Panc1 (cell line): ENCODE data around the gene P3H3.

Source experiments
- POLR2AphosphoS5 ChIP-seq: IDR thresholded peaks from 2 replicates; pipeline ENCODE4 v1.6.1; 2012; ENCODE audit warnings: mild to moderate bottlenecking, low read depth, low read length, moderate library complexity
- SIN3A ChIP-seq: IDR thresholded peaks from 2 replicates; pipeline ENCODE4 v1.6.1; 2012; ENCODE audit warnings: low read depth, mild to moderate bottlenecking, low read length, moderate library complexity, borderline replicate concordance; ENCODE audit not compliant: insufficient read depth
- TF ChIP-seq, protein P1 (sequence below): fragments of 450-650 bp; IDR thresholded peaks from 2 replicates; pipeline ENCODE4 v1.5.1; 2017; ENCODE audit warnings: mild to moderate bottlenecking

GRCh38 chr12:6795088-6795487 is 33.1 kb upstream of the P3H3 start:
- TF ChIP-seq, protein P1, sequence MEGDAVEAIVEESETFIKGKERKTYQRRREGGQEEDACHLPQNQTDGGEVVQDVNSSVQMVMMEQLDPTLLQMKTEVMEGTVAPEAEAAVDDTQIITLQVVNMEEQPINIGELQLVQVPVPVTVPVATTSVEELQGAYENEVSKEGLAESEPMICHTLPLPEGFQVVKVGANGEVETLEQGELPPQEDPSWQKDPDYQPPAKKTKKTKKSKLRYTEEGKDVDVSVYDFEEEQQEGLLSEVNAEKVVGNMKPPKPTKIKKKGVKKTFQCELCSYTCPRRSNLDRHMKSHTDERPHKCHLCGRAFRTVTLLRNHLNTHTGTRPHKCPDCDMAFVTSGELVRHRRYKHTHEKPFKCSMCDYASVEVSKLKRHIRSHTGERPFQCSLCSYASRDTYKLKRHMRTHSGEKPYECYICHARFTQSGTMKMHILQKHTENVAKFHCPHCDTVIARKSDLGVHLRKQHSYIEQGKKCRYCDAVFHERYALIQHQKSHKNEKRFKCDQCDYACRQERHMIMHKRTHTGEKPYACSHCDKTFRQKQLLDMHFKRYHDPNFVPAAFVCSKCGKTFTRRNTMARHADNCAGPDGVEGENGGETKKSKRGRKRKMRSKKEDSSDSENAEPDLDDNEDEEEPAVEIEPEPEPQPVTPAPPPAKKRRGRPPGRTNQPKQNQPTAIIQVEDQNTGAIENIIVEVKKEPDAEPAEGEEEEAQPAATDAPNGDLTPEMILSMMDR: no peak
- TF ChIP-seq POLR2AphosphoS5: no peak
- TF ChIP-seq SIN3A: no peak
